HG03060 (cell line): ENCODE results near the gene CHD2.

Experiments used
- ATAC-seq: cut with Tn5 transposase; IDR thresholded peaks from one replicate; pipeline ENCODE4 v1.9.1; 2021; ENCODE audit warnings: low read depth, moderate number of reproducible peaks; ENCODE audit not compliant: unreplicated experiment

Gene CHD2

GRCh38 chr15:92924216-92924615 lies 24.1 kb downstream of the CHD2 start:
- ATAC-seq = no peak

DNA sequence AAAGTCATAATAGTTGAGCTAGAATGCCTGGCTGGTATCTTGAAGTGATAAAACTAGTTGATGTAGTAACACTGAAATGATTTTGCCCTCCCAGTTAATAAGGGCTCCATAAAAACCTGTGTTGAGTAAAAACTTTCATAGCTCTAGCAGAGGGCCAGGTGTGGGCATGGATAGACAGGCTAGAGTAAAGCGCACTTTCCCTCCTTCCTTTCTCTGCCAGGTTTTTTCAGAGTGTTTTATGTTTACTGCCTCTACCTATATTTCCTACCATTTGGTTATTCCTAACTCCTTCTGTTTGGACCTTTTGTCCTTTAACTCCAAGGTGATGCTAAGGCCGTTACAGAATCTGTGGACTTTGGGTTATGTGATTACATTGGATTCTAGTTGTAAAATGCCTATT lies 25.3 kb downstream of the CHD2 start:
- no peak for ATAC-seq

DNA sequence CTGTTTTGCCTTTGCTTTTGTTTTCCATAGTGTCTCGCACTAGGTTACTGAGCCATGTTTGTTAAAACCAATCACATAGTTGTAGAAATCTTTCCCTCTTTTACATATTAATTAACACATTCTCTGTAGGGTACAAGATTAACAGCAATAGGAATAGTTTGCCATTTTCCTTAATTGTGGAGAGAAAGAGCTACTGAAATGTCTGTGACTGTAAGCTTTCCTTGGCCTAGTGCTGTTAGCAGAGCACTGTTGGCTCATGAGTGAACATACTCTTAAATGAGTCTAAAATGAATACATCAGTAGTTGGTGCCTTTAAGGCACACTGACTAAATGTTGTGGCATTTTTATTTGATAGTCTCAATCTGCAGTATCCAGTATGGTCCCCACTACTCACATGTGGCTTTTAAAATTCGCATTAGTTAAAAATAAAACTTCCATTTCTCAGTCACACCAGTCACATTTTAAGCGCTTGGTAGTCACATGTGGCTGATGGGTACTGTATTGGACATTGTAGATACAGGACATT lies 28.2 kb downstream of the CHD2 start:
- ATAC-seq = no peak

GRCh38 chr15:92929002-92929401 lies 28.9 kb downstream of the CHD2 start:
- no peak for ATAC-seq

DNA sequence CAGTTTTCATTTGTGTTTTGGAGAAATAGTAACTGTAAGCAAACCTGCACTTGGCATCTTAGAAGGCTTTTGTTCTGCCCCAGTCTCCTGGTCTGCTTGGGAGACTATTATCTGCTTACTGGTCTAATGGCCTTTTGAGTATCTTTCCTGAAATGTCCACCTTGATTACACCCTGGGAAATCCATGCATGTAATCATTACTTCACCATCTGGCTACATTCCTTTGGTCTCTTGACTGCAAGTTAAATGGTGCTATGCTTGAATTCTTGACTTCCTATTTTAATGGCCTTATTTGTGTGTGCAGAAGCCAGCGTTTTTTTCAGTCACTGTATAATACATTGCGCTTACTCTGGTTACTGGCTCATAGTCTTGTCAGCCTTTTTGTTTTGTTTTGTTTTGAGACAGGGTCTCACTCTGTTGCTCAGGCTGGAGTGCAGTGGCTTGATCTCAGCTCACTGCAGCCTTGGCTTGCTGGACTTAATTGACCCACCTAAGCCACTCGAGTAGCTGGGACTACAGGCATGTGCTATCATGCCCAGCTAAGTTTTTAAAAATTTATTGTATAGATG lies 30.0 kb downstream of the CHD2 start:
- no peak for ATAC-seq

- ATAC-seq = no peak
Observed at GRCh38 chr15:92930776-92931175, 30.7 kb downstream of the CHD2 start.

GRCh38 chr15:92932946-92933649 lies 33.0 kb downstream of the CHD2 start:
- ATAC-seq = no peak

- no peak for ATAC-seq
Observed at GRCh38 chr15:92933831-92934230, 33.7 kb downstream of the CHD2 start.

DNA sequence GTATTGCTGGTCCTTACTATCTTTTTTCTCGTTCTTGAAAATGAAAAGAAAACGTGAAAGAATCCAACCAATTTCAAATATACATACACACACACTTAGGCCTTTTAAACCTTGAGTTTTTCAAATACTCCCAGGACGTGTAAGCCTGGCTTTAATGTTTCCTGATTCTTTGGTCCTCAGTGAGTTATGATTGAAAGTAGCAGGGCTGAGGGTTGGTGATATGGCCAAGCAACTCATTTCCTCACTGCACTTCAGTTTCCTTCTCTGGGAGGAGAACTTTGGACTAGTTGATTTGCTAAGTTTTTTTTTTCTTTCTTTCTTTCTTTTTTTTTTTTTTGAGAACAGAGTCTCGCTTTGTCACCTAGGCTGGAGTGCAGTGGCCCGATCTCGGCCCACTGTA lies 34.6 kb downstream of the CHD2 start:
- ATAC-seq = no peak

- ATAC-seq = no peak
Observed at GRCh38 chr15:92936138-92936537, 36.0 kb downstream of the CHD2 start.

DNA sequence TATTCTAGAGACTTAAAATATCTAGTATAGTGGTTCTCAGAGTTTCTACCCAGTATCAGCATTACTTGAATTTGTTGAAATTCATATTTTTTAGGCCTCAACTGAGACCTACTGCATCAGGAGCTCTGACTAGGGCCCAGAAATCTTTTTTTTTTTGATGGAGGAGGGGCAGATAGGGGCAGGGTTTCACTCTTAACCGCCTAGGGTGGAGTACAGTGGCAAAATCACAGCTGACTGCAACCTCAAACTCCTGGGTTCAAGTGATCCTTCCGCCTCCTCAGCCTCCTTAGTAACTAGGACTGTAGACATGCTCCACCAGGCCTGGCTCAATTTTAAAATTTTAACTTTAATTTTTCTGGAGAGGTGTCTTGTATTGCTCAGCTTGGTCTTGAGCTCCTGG lies 36.6 kb downstream of the CHD2 start:
- no peak for ATAC-seq

- no peak for ATAC-seq
Observed at GRCh38 chr15:92937901-92938300, 37.8 kb downstream of the CHD2 start.

DNA sequence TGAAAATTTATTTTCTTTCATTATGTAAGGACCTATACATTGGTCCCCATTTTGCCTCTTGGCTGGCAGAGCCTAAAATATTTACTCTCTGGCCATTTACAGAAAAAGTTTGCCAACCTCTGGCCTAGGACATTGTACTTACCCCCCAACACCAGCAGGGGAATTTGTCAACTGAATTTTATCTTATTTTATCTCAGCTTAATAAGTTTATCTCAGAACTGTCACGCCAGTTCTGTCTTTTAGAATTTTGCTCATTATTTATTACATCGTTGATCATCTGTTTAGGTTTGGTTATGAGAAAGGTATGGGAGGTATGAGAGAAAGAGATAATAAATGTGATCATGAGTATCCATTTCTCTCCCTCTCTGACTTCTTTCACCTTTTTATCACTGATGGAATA lies 38.3 kb downstream of the CHD2 start:
- no peak for ATAC-seq

DNA sequence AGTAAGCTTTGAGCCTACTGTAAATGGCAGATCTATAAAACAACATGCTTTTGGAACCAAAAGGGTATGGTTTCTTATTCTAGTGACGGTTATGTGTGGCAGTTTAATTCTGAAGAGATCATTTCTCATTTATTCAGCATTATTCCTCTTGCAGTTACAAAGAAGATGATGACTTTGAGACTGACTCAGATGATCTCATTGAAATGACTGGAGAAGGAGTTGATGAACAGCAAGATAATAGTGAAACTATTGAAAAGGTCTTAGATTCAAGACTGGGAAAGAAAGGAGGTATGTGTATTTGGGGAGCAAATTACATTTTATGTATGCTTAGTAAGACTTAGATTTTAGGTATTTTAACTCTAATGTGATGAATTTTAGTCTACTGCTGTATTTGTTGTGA lies 41.5 kb downstream of the CHD2 start:
- no peak for ATAC-seq

GRCh38 chr15:92942706-92943105 lies 42.6 kb downstream of the CHD2 start:
- no peak for ATAC-seq

GRCh38 chr15:92943581-92943980 lies 43.5 kb downstream of the CHD2 start:
- no peak for ATAC-seq

GRCh38 chr15:92944946-92945521 lies 44.9 kb downstream of the CHD2 start:
- no peak for ATAC-seq

GRCh38 chr15:92947071-92947730 lies 47.1 kb downstream of the CHD2 start:
- no peak for ATAC-seq

GRCh38 chr15:92949604-92950249 lies 49.6 kb downstream of the CHD2 start:
- no peak for ATAC-seq

DNA sequence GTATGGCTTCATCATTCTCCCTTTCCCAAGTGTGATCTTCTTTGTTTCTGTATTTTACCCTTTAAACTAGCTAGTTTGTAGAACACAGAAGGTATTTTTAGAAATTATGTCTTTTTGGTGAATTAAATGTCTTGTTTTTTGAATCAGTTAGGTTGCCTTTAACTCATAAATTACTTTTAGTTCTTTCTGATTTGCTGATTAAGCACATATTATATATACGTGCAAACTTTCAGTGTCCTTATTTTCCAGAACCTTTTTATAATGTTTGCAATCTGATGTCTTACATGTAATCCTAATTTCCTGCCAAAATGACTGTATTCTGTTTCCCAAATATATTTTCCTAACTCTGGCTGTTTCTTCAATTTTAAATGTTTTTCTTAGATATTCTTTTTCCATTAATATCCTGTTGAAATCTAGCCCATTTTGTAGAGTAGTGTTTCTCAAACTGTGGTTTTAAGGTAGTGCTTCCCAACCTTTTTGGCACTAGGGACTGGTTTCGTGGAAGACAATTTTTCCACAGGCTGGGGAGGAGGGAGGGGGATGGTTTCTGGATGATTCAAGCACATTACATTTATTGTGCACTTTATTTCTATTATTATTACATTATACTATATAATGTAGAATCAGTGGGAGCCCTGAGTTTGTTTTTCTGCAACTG lies 51.8 kb downstream of the CHD2 start:
- ATAC-seq = no peak
